Fibroblast of peridontal ligament (primary cell): ENCODE measurements around the gene OR2T5.
"Not testable (repeated sequence)": the region's sequence is repeated elsewhere in the genome, so short reads cannot be mapped to it uniquely, and the experiment has no call there.

Source experiments
- DNase-seq: peaks from one replicate; pipeline ENCODE4 v3.0.0-alpha.2; 2010; ENCODE audit errors: extremely low read depth

Gene OR2T5

GRCh38 chr1:248507773-248508172 is 19.4 kb downstream of the OR2T5 start, which contains the start of gene OR2G6:
Gene OR2G6, plus strand, starts transcription at chr1:248508073. Its CDS starts 13,574 bp downstream, at chr1:248521647.
- DNase-seq = not testable (repeated sequence)

- DNase-seq = not testable (repeated sequence)
Measured at GRCh38 chr1:248510217-248510616, 21.8 kb downstream of the OR2T5 start.

DNA sequence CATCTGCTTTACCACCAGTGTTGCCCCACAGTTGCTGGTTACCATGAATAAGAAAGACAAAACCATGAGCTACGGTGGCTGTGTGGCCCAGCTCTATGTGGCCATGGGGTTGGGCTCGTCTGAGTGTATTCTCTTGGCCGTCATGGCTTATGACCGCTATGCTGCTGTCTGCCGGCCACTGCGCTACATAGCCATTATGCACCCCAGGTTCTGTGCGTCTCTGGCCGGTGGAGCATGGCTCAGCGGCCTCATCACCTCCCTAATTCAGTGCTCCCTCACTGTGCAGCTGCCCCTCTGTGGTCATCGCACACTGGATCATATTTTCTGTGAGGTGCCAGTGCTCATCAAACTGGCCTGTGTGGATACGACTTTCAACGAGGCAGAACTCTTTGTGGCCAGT is 33.5 kb downstream of the OR2T5 start:
- DNase-seq = no peak

- DNase-seq = not testable (repeated sequence)
Measured at GRCh38 chr1:248537449-248537848, 49.1 kb downstream of the OR2T5 start.
